Fibroblast of lung (primary cell): Measurements from ENCODE around the gene SUSD6. TPM values are rescaled to one million over a fixed set of nuclear protein-coding genes. Genes with fewer than 3 reads are reported as not detected.
A peak's percentile ranks its signal among the peaks of the same experiment; 100 is the strongest.
"Not testable (repeated sequence)": the region's sequence is repeated elsewhere in the genome, so short reads cannot be mapped to it uniquely, and the experiment has no call there.

ENCODE experiments used
- DNase-seq, 2 donors: peaks; one replicate each; pipeline versions ENCODE4 v3.0.0 to v3.0.0-alpha.2; 2010; ENCODE audit warnings: low read depth in 2 of 2
- H2AFZ ChIP-seq: 2 replicates; pipeline ENCODE4 v1.5.1; 2012; ENCODE audit warnings: low read length, control low read depth, inconsistent platforms
- H3K27ac ChIP-seq: 2 replicates; pipeline ENCODE4 v1.5.1; 2011; ENCODE audit warnings: low read length, control low read depth; ENCODE audit not compliant: insufficient read depth
- H3K27me3 ChIP-seq: 2 replicates; pipeline ENCODE4 v1.5.1; 2011; ENCODE audit warnings: mild to moderate bottlenecking, low read length; ENCODE audit not compliant: control insufficient read depth, insufficient read depth
- H3K36me3 ChIP-seq: 2 replicates; pipeline ENCODE4 v1.5.1; 2011; ENCODE audit warnings: low read length; ENCODE audit not compliant: control insufficient read depth, insufficient read depth
- H3K4me1 ChIP-seq: 2 replicates; pipeline ENCODE4 v1.5.1; 2011; ENCODE audit warnings: low read length; ENCODE audit not compliant: control insufficient read depth, insufficient read depth; ENCODE audit errors: extremely low read depth
- H3K4me2 ChIP-seq: 2 replicates; pipeline ENCODE4 v1.5.1; 2011; ENCODE audit warnings: low read length, control low read depth; ENCODE audit not compliant: insufficient read depth; ENCODE audit errors: extremely low read depth
- H3K4me3 ChIP-seq, 4 experiments: fragments of 200-600 bp in 1 of 4; sonication (generic) in 1 of 4; replicated peaks in 1 of 4; 2 replicates each; pipeline ENCODE4 v1.5.1; 2011 to 2016; ENCODE audit warnings: low read length in 4 of 4, low read depth in 3 of 4, mild to moderate bottlenecking in 3 of 4, control low read depth in 2 of 4, inconsistent platforms in 1 of 4, mixed read lengths in 1 of 4; ENCODE audit not compliant: insufficient read depth in 1 of 4; ENCODE audit errors: control extremely low read depth in 1 of 4
- H3K79me2 ChIP-seq: 2 replicates; pipeline ENCODE4 v1.5.1; 2012; ENCODE audit warnings: mild to moderate bottlenecking, low read length, inconsistent platforms; ENCODE audit not compliant: control insufficient read depth, insufficient read depth
- H3K9ac ChIP-seq: 2 replicates; pipeline ENCODE4 v1.5.1; 2011; ENCODE audit warnings: mild to moderate bottlenecking, low read length, control low read depth; ENCODE audit not compliant: insufficient read depth
- H3K9me3 ChIP-seq: 2 replicates; pipeline ENCODE4 v1.5.1; 2012; ENCODE audit warnings: low read depth, low read length; ENCODE audit not compliant: control insufficient read depth, insufficient read depth
- H4K20me1 ChIP-seq: 2 replicates; pipeline ENCODE4 v1.5.1; 2011; ENCODE audit warnings: low read length; ENCODE audit not compliant: control insufficient read depth, insufficient read depth; ENCODE audit errors: extremely low read depth
- CTCF ChIP-seq, 2 donors: IDR thresholded peaks in 1 of 2; conservative IDR thresholded peaks in 1 of 2; 1 replicate in 1 of 2; 2 replicates in 1 of 2; pipeline ENCODE4 v1.5.1; 2011 to 2012; ENCODE audit warnings: low read length in 2 of 2, control low read depth in 1 of 2, inconsistent platforms in 1 of 2, low read depth in 1 of 2, mild to moderate bottlenecking in 1 of 2
- EZH2 ChIP-seq: IDR thresholded peaks from 2 replicates; pipeline ENCODE4 v1.5.1; 2012; ENCODE audit warnings: low read length, control low read depth, mild to moderate bottlenecking; ENCODE audit errors: missing control alignments
- polyA plus RNA-seq, 2 donors: library from polyadenylated mRNA; depleted of rRNA in 1 of 2; stranded (reverse) in 1 of 2; unstranded in 1 of 2; fragments of >200 nt; gene quantifications; 2 replicates each; pipeline ENCODE4 v1.2.1, GENCODE V29; 2011 to 2012; ENCODE audit warnings: missing spikeins in 1 of 2
- total RNA-seq: library from RNA; depleted of rRNA; stranded (reverse); fragments of >200 nt; gene quantifications from 2 replicates; pipeline ENCODE4 v1.2.1, GENCODE V29; 2014

The SUSD6 gene
- total and polyA plus RNA-seq, 2 donors (not counting 1 experiment from before 2014, with no cell fraction given) = 9.1 to 11.4 TPM

GRCh38 chr14:69713993-69714679, 102.7 kb downstream of the SUSD6 start:
- Histone ChIP-seq H3K4me1 (peaks cover 20% of the 10 kb centered on the region), H3K9ac (no peak overlapping the region), H3K9me3 (no peaks in the 10 kb centered on the region), H3K27ac (no peak overlapping the region), H3K27me3 (no peaks in the 10 kb centered on the region), H2AFZ (no peak overlapping the region), H4K20me1 (no peaks in the 10 kb centered on the region), H3K79me2 (no peaks in the 10 kb centered on the region), H3K4me3 (no peak overlapping the region), H3K36me3 (no peaks in the 10 kb centered on the region), H3K4me2 (no peak overlapping the region)
- DNase-seq = no peak
- no peak for TF ChIP-seq CTCF (conservative IDR thresholded peaks at IDR 0.05 in 1 of 2, IDR thresholded peaks at IDR 0.05 in 1 of 2; ENCODE audit: low read depth in 1 of 2, low read length in 2 of 2)
- TF ChIP-seq EZH2 = no peak

- Histone ChIP-seq H3K4me3 (no peak overlapping the region), H2AFZ (no peak overlapping the region), H3K4me1 (peaks cover 25% of the 10 kb centered on the region), H3K9me3 (no peaks in the 10 kb centered on the region), H4K20me1 (no peaks in the 10 kb centered on the region), H3K4me2 (no peak overlapping the region), H3K27me3 (no peaks in the 10 kb centered on the region), H3K36me3 (no peaks in the 10 kb centered on the region), H3K9ac (no peak overlapping the region), H3K79me2 (no peaks in the 10 kb centered on the region), H3K27ac (peak overlapping the region; percentile 61)
- peak; percentile 79 to 80 for DNase-seq
- TF ChIP-seq EZH2 = no peak
- no peak for TF ChIP-seq CTCF (conservative IDR thresholded peaks at IDR 0.05 in 1 of 2, IDR thresholded peaks at IDR 0.05 in 1 of 2; ENCODE audit: low read depth in 1 of 2, low read length in 2 of 2)
Measured at GRCh38 chr14:69715725-69716477, 104.5 kb downstream of the SUSD6 start.

- Histone ChIP-seq H3K27me3 (no peaks in the 10 kb centered on the region), H3K4me2 (peak overlapping the region; percentile 58), H3K4me3 (no peak overlapping the region), H3K4me1 (peaks cover 20% of the 10 kb centered on the region), H2AFZ (no peak overlapping the region), H3K9me3 (no peaks in the 10 kb centered on the region), H4K20me1 (no peaks in the 10 kb centered on the region), H3K36me3 (no peaks in the 10 kb centered on the region), H3K27ac (peak overlapping the region; percentile 61), H3K79me2 (no peaks in the 10 kb centered on the region), H3K9ac (no peak overlapping the region)
- peak; percentile 85 to 95 for DNase-seq
- no peak for TF ChIP-seq EZH2
- no peak for TF ChIP-seq CTCF (conservative IDR thresholded peaks at IDR 0.05 in 1 of 2, IDR thresholded peaks at IDR 0.05 in 1 of 2; ENCODE audit: low read depth in 1 of 2, low read length in 2 of 2)
Measured at GRCh38 chr14:69716478-69717187, 105.2 kb downstream of the SUSD6 start.

- H3K9ac ChIP-seq, H2AFZ ChIP-seq, H3K4me3 ChIP-seq, H3K79me2 ChIP-seq, H3K9me3 ChIP-seq, H3K27me3 ChIP-seq, H4K20me1 ChIP-seq, DNase-seq, H3K4me2 ChIP-seq, H3K27ac ChIP-seq, H3K36me3 ChIP-seq: not testable (repeated sequence)
- peaks cover 17% of the 10 kb centered on the region for H3K4me1 ChIP-seq
Measured at GRCh38 chr14:69718614-69719013, 107.2 kb downstream of the SUSD6 start.
